GM12872 (cell line): ENCODE results near the gene ALDH1L1.

Source experiments
- TF ChIP-seq, protein P1 (sequence below): IDR thresholded peaks from 3 replicates; pipeline ENCODE4 v1.5.1; 2011; ENCODE audit warnings: low read depth, mild to moderate bottlenecking, low read length, moderate library complexity; ENCODE audit not compliant: insufficient read depth

The ALDH1L1 gene

DNA sequence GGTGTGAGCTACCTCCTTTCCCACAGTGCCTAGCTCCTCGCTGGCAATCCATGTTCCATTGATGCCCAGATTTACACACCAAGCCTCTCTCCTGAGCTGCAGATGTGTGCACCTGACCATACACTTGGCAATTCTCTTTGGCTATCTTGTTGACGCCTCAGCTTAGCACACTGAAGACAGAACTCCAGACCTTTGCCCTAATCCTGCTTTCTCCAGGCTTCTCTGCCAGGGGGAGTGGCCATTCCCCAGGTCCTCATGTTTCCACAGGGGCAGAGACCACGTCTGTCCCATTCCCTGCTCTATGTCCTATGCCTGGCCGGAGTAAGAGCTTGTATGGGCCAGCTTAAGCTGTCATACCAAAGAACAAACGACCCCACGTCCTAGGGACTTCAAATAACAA is 30.2 kb upstream of the ALDH1L1 start:
- TF ChIP-seq, protein P1, sequence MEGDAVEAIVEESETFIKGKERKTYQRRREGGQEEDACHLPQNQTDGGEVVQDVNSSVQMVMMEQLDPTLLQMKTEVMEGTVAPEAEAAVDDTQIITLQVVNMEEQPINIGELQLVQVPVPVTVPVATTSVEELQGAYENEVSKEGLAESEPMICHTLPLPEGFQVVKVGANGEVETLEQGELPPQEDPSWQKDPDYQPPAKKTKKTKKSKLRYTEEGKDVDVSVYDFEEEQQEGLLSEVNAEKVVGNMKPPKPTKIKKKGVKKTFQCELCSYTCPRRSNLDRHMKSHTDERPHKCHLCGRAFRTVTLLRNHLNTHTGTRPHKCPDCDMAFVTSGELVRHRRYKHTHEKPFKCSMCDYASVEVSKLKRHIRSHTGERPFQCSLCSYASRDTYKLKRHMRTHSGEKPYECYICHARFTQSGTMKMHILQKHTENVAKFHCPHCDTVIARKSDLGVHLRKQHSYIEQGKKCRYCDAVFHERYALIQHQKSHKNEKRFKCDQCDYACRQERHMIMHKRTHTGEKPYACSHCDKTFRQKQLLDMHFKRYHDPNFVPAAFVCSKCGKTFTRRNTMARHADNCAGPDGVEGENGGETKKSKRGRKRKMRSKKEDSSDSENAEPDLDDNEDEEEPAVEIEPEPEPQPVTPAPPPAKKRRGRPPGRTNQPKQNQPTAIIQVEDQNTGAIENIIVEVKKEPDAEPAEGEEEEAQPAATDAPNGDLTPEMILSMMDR: no peak

DNA sequence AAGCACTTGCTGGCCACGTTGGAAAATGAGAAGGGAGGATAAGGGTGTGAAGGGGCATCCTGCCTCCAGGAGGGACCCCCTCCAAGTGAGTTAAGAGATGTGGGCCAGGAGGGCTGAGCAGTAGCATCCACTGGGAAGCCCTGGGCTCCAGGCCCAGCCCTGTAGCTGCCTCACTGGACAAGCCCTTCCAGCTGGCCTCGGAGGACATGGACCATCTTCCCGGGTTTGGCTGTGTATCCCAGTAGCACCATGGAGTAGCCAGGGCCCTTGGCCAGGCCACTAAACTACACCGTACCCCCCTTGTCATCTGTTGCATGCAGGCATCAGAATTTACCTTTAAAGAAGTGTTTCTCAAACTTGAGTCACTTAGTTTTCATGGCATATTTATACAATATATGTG is 29.4 kb upstream of the ALDH1L1 start:
- TF ChIP-seq, protein P1: no peak

DNA sequence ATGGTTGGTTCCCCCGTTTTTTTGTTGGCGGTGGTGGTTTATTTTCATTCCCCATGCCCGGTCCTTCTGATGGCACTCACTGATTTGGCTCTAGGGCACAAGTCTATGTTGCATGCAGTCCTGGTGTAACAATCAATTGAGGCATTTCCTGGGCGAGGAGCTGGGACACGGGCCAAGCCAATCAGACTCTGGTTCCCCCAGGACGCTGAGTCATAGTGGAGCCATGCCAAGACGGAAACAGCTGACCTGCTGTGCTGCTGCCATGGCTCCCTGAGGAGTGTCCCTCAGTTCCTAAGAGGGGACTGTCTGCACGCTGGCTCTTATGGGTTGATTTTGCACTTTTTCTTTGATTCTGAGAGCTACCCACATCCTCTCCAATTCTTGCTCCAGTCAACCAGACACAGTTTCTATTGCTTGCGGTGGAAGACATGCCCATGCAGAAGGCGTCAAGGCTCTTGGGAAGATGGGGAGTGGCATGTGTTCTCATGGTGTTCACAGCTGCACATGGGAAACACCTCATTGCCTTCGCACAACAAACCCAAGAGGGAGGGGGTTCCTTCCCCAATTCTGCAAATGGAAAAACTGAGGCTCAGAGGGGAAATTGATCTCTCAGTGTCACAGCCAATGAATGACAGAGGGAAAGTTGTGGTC is 28.3 kb upstream of the ALDH1L1 start:
- TF ChIP-seq, protein P1: no peak

DNA sequence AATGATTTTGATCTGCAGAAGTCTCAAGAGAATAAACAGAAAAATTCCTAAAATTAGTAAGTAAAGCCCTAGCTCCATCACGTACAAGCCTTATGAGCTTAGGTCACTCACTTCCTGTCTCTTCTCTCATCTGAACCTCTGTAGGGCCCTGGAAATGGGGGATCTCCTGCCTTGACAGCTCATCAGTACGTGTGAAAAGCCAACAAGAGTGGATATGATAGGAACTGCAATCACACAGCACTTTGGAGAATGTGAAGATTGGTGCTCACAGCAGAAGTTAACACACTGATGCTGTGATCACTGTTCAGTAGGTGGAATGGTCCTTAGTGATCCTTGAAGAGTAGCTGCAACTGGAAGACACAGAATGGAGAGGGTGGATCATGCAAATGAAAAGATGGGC is 27.8 kb upstream of the ALDH1L1 start:
- TF ChIP-seq, protein P1: no peak

DNA sequence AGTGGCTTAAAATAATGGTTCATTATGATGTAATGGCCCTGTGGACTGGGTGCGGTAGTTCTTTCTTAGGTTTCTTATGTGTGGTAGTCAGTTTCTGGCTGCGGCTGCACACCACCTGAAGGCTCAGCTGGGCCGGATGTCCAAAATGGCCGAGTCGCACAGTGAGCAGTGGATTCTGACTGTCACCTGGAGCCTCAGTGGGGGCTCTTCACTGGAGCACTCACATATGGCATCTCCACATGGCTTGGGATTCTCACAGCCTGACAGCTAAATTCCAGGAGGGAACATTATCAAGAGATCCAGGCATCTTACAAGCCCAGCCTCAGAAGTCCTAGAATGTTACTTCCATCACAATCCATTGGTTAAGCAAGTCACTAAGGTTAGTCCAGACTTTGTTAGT is 26.8 kb upstream of the ALDH1L1 start:
- TF ChIP-seq, protein P1: no peak

DNA sequence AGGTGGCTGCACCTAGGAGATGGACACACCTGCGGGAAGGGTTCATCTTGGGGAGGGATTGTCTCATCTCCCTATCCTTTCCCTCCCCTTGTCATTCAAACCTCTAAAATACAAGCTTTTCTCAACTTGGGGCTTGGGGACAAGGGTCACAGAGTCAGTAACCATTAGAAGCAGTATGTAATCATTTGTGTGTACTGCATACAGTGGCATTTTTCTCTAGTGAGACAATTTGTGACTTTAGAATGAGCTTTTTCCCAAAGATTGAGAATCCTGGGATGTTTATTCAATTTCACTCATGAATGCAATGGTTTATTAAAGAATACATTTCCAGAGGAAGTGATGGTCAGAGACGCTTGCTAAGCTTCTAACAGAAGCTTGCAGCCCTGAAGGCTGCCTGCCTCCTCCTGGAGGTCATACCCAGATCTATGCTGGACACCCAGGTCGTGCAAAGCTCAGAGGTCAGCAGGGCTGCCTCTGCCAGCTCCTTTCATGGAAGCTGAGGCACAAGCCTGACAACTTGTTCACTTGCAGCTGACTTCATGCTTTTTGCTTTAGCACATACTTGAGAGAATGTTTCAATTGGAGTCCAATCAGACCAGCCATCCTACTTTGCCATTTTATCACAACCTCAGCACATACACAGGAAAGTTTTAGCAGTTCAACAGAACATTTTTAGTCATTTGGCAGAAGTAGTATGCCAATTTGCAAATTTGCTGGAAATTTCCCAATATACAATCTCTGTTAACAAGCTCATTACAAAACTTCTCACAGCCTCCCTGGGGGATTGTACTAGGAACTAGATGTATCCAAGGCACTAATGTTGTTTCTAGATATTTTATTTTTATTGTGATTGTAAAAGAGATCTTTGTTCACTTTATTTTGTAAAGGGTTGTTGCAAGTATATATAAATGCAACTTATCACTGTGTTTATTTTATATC is 25.6 kb upstream of the ALDH1L1 start:
- TF ChIP-seq, protein P1: no peak

DNA sequence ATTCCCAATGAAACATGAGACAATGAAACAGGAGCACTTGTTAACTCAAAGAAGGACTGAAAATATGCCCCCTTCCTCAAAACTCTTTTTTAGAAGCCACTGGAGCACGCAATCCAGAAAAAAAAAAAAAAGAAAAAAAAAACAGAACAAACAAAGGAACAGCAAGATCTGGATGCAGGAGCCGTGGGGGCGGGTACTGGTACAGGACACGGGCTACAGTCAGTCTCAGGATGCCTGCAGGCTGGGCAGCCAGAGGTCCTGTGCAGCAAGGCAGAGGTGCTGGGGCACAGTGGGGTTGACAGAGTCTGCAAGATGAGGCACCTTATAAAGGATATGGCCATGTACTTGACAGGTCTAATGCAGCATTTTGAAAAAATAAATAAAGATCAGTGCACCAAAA is 22.3 kb upstream of the ALDH1L1 start:
- TF ChIP-seq, protein P1: no peak
